ENCODE results near the gene NAA40. TPM values are rescaled to one million over a fixed set of nuclear protein-coding genes. Genes with fewer than 3 reads are reported as not detected.

NAA40 gene
- total RNA-seq, 4 donors from 2014 or later = 5.4 to 14.5 (median 8.2) TPM

DNA sequence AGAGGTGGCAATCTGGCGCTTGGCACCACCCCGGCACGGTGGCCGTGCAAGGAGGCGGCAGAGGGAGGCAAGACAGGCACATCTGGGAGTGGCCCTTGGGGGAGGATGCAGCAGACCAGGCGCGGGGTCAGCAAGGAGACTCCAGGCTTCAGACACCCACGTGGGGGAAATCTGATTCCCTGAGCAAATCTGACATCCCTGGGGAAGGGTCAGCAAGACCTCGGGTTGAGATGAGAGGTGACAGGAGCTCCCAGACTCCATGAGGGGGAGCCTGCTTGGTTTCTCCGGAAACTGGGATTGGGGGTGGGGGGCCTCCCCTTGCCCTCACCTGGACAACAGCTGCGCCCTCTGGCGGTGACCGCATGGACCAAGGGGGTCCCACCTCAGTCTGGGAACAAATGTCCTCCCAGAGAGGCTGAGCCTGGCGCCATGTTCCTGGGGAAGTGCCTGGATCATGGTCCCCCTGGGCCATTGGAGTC, 17.8 kb upstream of the NAA40 start:
- no peak for TF ChIP-seq CTCF (IDR thresholded peaks at IDR 0.05)
- DNase-seq (ENCODE audit: low spot score) (no peak), ATAC-seq (ENCODE audit: low FRiP score) (no peak)

DNA sequence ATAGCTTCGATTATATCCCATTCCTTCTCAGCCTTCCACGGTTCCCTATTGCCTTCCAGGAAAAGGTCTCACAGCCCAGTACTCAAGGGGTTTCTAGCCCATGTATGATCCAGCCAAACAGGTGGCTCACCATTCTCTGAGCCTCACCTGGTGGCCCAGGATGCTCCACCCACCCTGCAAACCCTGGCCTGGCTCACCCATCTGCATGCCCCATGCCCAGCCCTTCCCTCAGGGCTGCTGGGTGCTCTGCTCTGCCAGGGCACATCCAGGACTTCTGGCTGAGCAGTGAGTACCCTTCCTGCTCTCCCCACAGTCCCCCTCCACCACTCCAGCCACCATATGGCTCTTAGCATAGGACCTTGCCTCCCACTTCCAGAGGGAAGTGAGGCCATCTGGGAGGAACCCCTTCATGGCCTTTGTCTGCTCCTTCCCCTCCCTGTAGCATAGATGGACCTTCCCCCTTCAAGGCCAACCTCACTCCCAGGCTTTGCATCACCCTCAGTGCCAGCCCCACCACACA, 16.1 kb upstream of the NAA40 start:
- DNase-seq (ENCODE audit: low spot score) = no peak
- ATAC-seq (ENCODE audit: low FRiP score) = no peak
- no peak for TF ChIP-seq CTCF (IDR thresholded peaks at IDR 0.05)

- TF ChIP-seq CTCF (IDR thresholded peaks at IDR 0.05) = no peak
- no peak for ATAC-seq (ENCODE audit: low FRiP score)
- DNase-seq (ENCODE audit: low spot score) = no peak
These were observed 15.5 kb upstream of the NAA40 start for GRCh38 chr11:63923319-63923718.

- ATAC-seq (ENCODE audit: low FRiP score) (no peak), DNase-seq (ENCODE audit: low spot score) (no peak)
- TF ChIP-seq CTCF (IDR thresholded peaks at IDR 0.05) = no peak
These were observed 9.2 kb upstream of the NAA40 start for GRCh38 chr11:63929616-63930015.

DNA sequence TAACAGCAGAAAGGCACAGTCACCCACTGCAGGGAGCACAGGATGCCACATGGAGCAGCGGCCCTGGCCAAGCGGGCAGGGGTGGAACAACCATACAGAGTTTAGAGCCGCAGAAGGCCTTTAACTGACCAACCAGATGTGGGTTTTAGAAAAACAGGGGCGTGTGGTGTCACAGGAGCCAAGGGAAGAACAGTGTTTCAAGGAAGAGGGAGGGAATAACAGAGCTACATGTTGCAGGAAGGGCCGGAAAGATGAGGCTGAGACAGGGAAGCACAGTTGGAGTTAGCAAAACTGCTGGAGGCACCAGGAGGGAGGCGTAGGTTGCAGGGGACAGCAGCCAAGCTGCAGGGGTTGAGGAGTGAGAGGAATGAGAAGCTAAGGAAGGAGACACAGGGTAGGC, 7.8 kb upstream of the NAA40 start:
- DNase-seq (ENCODE audit: low spot score) (no peak), ATAC-seq (ENCODE audit: low FRiP score) (no peak)
- TF ChIP-seq CTCF (IDR thresholded peaks at IDR 0.05) = no peak

DNA sequence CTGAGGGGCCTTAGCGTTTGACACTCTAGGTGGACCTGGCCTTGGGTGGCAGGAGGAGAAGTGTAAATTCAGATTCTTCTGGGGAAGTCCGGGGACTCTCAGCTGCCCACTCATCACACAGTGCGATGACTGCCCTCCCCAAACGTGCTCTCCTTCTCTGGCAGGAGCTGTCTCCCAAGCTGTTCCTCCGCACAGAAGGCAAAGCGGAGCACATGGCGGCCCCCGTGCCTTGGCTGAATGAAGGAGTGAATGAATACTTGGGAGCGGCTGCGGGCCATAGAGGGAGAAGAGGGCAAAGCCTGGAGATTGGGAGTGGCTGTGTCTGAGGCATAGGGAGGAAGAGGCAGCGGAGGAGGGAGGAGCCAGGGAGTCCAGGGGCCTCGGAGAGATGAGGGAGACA, 6.9 kb upstream of the NAA40 start:
- DNase-seq (ENCODE audit: low spot score) = no peak
- no peak for TF ChIP-seq CTCF (IDR thresholded peaks at IDR 0.05)
- no peak for ATAC-seq (ENCODE audit: low FRiP score)

GRCh38 chr11:63933459-63933858, 5.3 kb upstream of the NAA40 start:
- no peak for ATAC-seq (ENCODE audit: low FRiP score)
- TF ChIP-seq CTCF (IDR thresholded peaks at IDR 0.05) = no peak
- no peak for DNase-seq (ENCODE audit: low spot score)
